ENCODE measurements around the gene PSMD10. TPM values are rescaled to one million over a fixed set of nuclear protein-coding genes. Genes with fewer than 3 reads are reported as not detected.

Gene PSMD10
- total and polyA plus RNA-seq, 2 experiments from 2014 or later = 78.6 to 130 TPM

- H3K4me3 ChIP-seq = peak overlapping the region; percentile 59
- no peaks in the 10 kb centered on the region for H3K27me3 ChIP-seq
- H3K4me1 ChIP-seq (ENCODE audit: low read depth) = peaks cover 16% of the 10 kb centered on the region
- no peak for DNase-seq (ENCODE audit: low read depth in 1 of 2, low spot score in 1 of 2)
- H3K9me3 ChIP-seq (ENCODE audit: low read depth) = no peaks in the 10 kb centered on the region
- TF ChIP-seq, protein P1, sequence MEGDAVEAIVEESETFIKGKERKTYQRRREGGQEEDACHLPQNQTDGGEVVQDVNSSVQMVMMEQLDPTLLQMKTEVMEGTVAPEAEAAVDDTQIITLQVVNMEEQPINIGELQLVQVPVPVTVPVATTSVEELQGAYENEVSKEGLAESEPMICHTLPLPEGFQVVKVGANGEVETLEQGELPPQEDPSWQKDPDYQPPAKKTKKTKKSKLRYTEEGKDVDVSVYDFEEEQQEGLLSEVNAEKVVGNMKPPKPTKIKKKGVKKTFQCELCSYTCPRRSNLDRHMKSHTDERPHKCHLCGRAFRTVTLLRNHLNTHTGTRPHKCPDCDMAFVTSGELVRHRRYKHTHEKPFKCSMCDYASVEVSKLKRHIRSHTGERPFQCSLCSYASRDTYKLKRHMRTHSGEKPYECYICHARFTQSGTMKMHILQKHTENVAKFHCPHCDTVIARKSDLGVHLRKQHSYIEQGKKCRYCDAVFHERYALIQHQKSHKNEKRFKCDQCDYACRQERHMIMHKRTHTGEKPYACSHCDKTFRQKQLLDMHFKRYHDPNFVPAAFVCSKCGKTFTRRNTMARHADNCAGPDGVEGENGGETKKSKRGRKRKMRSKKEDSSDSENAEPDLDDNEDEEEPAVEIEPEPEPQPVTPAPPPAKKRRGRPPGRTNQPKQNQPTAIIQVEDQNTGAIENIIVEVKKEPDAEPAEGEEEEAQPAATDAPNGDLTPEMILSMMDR (IDR thresholded peaks at IDR 0.05; ENCODE audit: low read depth, low read length) = no peak
- no peak overlapping the region for H3K27ac ChIP-seq
- H3K36me3 ChIP-seq = peaks cover 19% of the 10 kb centered on the region
These were observed 543 bp upstream of the PSMD10 start for GRCh38 chrX:108091878-108092291.

- peaks cover 30% of the 10 kb centered on the region for H3K36me3 ChIP-seq
- peak overlapping the region; percentile 95 for H3K27ac ChIP-seq
- DNase-seq (ENCODE audit: low read depth in 1 of 2, low spot score in 1 of 2) = peak; percentile 8 to 27
- peaks cover 16% of the 10 kb centered on the region for H3K4me1 ChIP-seq (ENCODE audit: low read depth)
- TF ChIP-seq, protein P1 (IDR thresholded peaks at IDR 0.05; ENCODE audit: low read depth, low read length) = no peak
- H3K27me3 ChIP-seq = no peaks in the 10 kb centered on the region
- peak overlapping the region; percentile 59 for H3K4me3 ChIP-seq
- H3K9me3 ChIP-seq (ENCODE audit: low read depth) = no peaks in the 10 kb centered on the region
These were observed 665 bp downstream of the PSMD10 start for GRCh38 chrX:108090491-108091263.

GRCh38 chrX:108088511-108088910 lies 2.8 kb downstream of the PSMD10 start:
- no peaks in the 10 kb centered on the region for H3K27me3 ChIP-seq
- no peaks in the 10 kb centered on the region for H3K9me3 ChIP-seq (ENCODE audit: low read depth)
- H3K36me3 ChIP-seq = peaks cover 49% of the 10 kb centered on the region
- no peak for DNase-seq (ENCODE audit: low read depth in 1 of 2, low spot score in 1 of 2)
- H3K27ac ChIP-seq = no peak overlapping the region
- peaks cover 16% of the 10 kb centered on the region for H3K4me1 ChIP-seq (ENCODE audit: low read depth)
- H3K4me3 ChIP-seq = no peak overlapping the region
- TF ChIP-seq, protein P1 (IDR thresholded peaks at IDR 0.05; ENCODE audit: low read depth, low read length) = no peak

DNA sequence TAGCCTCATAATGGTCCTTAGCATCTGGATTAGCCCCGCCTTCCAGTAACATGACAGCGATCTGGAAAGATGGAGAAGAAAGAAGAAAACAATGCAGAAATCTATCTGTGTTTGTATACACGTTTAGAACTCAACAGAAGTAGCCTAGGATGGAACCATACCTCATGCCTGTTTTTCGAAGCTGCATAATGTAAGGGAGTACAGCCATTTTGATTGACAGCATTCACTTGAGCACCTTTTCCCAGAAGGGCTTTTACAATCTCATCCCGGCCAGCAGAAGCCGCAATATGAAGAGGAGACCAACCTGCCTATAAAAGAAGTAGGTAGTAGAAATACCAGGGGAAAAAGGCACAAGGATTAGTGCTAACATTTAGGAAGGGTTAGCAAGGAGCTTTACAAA lies 3.5 kb downstream of the PSMD10 start:
- TF ChIP-seq, protein P1 (IDR thresholded peaks at IDR 0.05; ENCODE audit: low read depth, low read length) = no peak
- H3K4me1 ChIP-seq (ENCODE audit: low read depth) = peaks cover 16% of the 10 kb centered on the region

DNA sequence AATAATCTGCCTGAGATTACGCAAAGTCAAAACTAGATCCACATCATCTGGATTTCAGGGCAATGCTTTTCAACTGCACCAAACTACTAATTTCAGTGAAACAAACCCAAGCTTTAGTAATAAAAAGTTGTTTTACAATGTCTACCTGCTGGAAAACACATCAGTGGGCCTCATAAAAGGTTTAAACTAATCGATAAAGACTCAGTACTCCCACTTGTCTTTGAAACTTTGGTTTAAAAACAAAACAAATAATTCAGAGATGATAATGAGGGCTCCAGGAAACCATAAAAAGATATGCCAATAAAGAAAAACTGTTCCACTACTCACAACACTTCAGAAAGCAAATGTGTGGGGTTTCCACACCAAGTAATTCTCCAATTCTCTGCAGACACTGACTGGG lies 10.2 kb downstream of the PSMD10 start:
- Histone ChIP-seq H3K4me1 (ENCODE audit: low read depth) (no peaks in the 10 kb centered on the region), H3K9me3 (ENCODE audit: low read depth) (no peaks in the 10 kb centered on the region), H3K27me3 (no peaks in the 10 kb centered on the region), H3K4me3 (no peak overlapping the region), H3K36me3 (peaks cover 22% of the 10 kb centered on the region), H3K27ac (no peak overlapping the region)
- TF ChIP-seq, protein P1 (IDR thresholded peaks at IDR 0.05; ENCODE audit: low read depth, low read length) = no peak
- no peak for DNase-seq (ENCODE audit: low read depth in 1 of 2, low spot score in 1 of 2)

More for the DNA sequence above, 3.5 kb downstream of the PSMD10 start:
- no peak overlapping the region for H3K4me3 ChIP-seq
- peaks cover 49% of the 10 kb centered on the region for H3K36me3 ChIP-seq
- DNase-seq (ENCODE audit: low read depth in 1 of 2, low spot score in 1 of 2) = no peak
- no peaks in the 10 kb centered on the region for H3K27me3 ChIP-seq
- H3K27ac ChIP-seq = no peak overlapping the region
- no peaks in the 10 kb centered on the region for H3K9me3 ChIP-seq (ENCODE audit: low read depth)

Data from cardiac muscle cell (in vitro differentiated cells and primary cell).